OCI-LY7 (cell line): Measurements from ENCODE around the gene ATXN10. TPM values are rescaled to one million over a fixed set of nuclear protein-coding genes. Genes with fewer than 3 reads are reported as not detected.

Source experiments
- BruUV-seq: library from RNA; stranded (reverse); fragments of 400-500 nt; replicated peaks from 2 replicates; lab custom pipeline; 2021; lab: Mats Ljungman, UMichigan
- CTCF ChIA-PET: fragments of 300-600 bp; sonication (Branson Sonifier 250); formaldehyde crosslinking; loops from one replicate; lab custom pipeline; 2022; ENCODE audit warnings: antibody characterized with exemption; ENCODE audit not compliant: unreplicated experiment; lab: Charles Lee
- POLR2A ChIA-PET: fragments of 300-600 bp; sonication (Branson Sonifier 250); formaldehyde crosslinking; loops from one replicate; lab custom pipeline; 2022; ENCODE audit warnings: antibody characterized with exemption; lab: Charles Lee
- DNase-seq: peaks from one replicate; pipeline ENCODE4 v3.0.0-alpha.2; 2015; ENCODE audit warnings: low spot score
- H2AFZ ChIP-seq: fragments of 200-600 bp; sonication (generic), shearing (Covaris generic); 2 replicates; pipeline ENCODE4 v1.6.1; 2014; ENCODE audit warnings: mild to moderate bottlenecking, antibody characterized with exemption, low read length, moderate library complexity
- H3K27ac ChIP-seq: fragments of 200-600 bp; sonication (generic); 2 replicates; pipeline ENCODE4 v1.5.1; 2014; ENCODE audit warnings: mixed run types, low read depth, mild to moderate bottlenecking, moderate library complexity, low read length, inconsistent platforms; ENCODE audit not compliant: poor library complexity, severe bottlenecking
- H3K36me3 ChIP-seq: fragments of 200-600 bp; sonication (generic); 2 replicates; pipeline ENCODE4 v1.6.1; 2014; ENCODE audit warnings: mild to moderate bottlenecking, antibody characterized with exemption, low read length, moderate library complexity, mixed read lengths; ENCODE audit not compliant: insufficient read depth
- H3K4me1 ChIP-seq: fragments of 200-600 bp; sonication (generic); 2 replicates; pipeline ENCODE4 v1.5.1; 2014; ENCODE audit warnings: mild to moderate bottlenecking, low read length; ENCODE audit not compliant: insufficient read depth, poor library complexity, severe bottlenecking
- H3K4me2 ChIP-seq: fragments of 200-600 bp; sonication (generic); 2 replicates; pipeline ENCODE4 v1.6.1; 2014; ENCODE audit warnings: mild to moderate bottlenecking, low read length
- H3K4me3 ChIP-seq: fragments of 200-600 bp; sonication (generic); 2 replicates; pipeline ENCODE4 v1.5.1; 2014; ENCODE audit warnings: mild to moderate bottlenecking, low read depth, low read length; ENCODE audit not compliant: poor library complexity, severe bottlenecking
- H3K79me2 ChIP-seq: fragments of 200-600 bp; sonication (generic); 2 replicates; pipeline ENCODE4 v1.6.1; 2016; ENCODE audit warnings: low read depth, mild to moderate bottlenecking, low read length, moderate library complexity, mixed read lengths; ENCODE audit not compliant: insufficient read depth
- H3K9me2 ChIP-seq: fragments of 200-600 bp; sonication (generic); 2 replicates; pipeline ENCODE4 v1.6.1; 2016; ENCODE audit warnings: mild to moderate bottlenecking, low read length, mixed read lengths; ENCODE audit not compliant: insufficient read depth
- H3K9me3 ChIP-seq: fragments of 200-600 bp; sonication (generic); 2 replicates; pipeline ENCODE4 v1.6.1; 2014; ENCODE audit warnings: mild to moderate bottlenecking, mixed run types, low read length, mixed read lengths
- H4K20me1 ChIP-seq: fragments of 200-600 bp; sonication (generic); 2 replicates; pipeline ENCODE4 v1.6.1; 2014; ENCODE audit warnings: mild to moderate bottlenecking, antibody characterized with exemption, low read length, moderate library complexity, mixed read lengths; ENCODE audit not compliant: insufficient read depth
- EZH2phosphoT487 ChIP-seq: fragments of 200-600 bp; sonication (generic); IDR thresholded peaks from 2 replicates; pipeline ENCODE4 v1.6.1; 2018; ENCODE audit warnings: low read depth, borderline replicate concordance, mild to moderate bottlenecking, mixed run types, antibody characterized with exemption, low read length, moderate library complexity, mixed read lengths
- intact Hi-C: fragments of 100-400 bp; cut with micrococcal nuclease; formaldehyde crosslinking; loops from one replicate; pipeline ENCODE4 v1.10.0; 2022; ENCODE audit not compliant: unreplicated experiment
- total RNA-seq, 2 experiments: library from RNA; depleted of rRNA in 1 of 2; stranded (reverse); fragments of >200 nt in 1 of 2; shearing (Covaris generic) in 1 of 2; gene quantifications; 2 replicates each; pipeline ENCODE4 v1.2.3, GENCODE V29; 2014 to 2022
- TF ChIP-seq, protein P1 (sequence below): fragments of 200-600 bp; sonication (generic); conservative IDR thresholded peaks from 2 replicates; pipeline ENCODE4 v1.5.1; 2014; ENCODE audit warnings: mild to moderate bottlenecking, antibody characterized with exemption, low read length, moderate library complexity, mixed read lengths

The ATXN10 gene
- total RNA-seq, 2 experiments from 2014 or later, result 66.1 to 197 TPM

DNA sequence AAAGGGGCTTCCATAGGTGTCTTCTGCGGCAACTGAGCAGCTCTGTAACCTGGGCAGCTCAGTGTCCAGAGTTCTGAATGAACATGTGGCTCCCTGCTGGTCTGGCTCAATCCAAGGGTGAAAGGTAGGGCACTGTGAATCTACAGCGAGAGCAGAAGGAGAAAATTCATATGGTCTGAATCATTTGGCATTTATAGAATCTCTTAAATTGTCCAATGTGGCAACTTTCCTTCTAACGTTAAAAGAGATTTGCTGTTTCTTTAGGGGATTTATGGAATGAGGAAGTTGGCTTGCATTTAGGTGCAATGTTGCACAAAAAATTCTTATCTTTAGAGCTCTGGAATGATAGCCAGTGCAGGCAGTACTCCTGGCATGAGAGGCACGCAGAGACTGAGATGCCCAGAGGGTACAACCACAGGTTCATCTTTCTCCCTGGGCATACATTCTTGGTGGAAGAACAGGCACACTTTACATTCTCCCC lies 17.0 kb downstream of the ATXN10 start:
- no peak overlapping the region for H3K4me3 ChIP-seq
- no TSS peak for BruUV-seq

DNA sequence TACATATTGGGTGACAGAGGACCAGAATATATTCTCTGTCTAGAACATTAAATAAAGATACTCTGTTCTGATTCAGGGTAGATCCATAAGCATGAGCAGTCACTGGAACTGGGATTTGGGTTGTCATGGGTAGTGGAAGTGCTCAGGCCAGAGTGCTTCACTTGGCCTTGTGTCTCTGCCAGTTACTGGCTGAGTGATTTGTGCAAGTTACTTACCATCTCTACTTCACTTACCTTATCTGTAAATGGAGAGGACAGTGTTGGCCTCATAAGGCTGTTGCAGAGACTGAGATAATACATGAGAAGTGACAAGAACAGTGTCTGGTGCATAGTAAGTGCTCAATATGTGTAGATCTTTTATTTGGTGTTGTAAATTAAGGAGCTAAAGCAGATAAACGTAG lies 17.6 kb downstream of the ATXN10 start:
- Histone ChIP-seq H3K9me3 (no peaks in the 10 kb centered on the region), H3K4me1 (peaks cover 6% of the 10 kb centered on the region), H3K4me3 (no peak overlapping the region), H3K9me2 (no peaks in the 10 kb centered on the region), H4K20me1 (peaks cover 21% of the 10 kb centered on the region), H3K36me3 (peaks cover 55% of the 10 kb centered on the region), H3K79me2 (peaks cover 57% of the 10 kb centered on the region; the same call in 1 of the 2 replicates), H3K27ac (no peak overlapping the region), H3K4me2 (no peak overlapping the region), H2AFZ (no peak overlapping the region)
- ChIA-PET CTCF (no interaction called here), POLR2A (no interaction called here)
- intact Hi-C loops, result no loop called here
- BruUV-seq, result no TSS peak
- DNase-seq, result no peak
- TF ChIP-seq, protein P1, sequence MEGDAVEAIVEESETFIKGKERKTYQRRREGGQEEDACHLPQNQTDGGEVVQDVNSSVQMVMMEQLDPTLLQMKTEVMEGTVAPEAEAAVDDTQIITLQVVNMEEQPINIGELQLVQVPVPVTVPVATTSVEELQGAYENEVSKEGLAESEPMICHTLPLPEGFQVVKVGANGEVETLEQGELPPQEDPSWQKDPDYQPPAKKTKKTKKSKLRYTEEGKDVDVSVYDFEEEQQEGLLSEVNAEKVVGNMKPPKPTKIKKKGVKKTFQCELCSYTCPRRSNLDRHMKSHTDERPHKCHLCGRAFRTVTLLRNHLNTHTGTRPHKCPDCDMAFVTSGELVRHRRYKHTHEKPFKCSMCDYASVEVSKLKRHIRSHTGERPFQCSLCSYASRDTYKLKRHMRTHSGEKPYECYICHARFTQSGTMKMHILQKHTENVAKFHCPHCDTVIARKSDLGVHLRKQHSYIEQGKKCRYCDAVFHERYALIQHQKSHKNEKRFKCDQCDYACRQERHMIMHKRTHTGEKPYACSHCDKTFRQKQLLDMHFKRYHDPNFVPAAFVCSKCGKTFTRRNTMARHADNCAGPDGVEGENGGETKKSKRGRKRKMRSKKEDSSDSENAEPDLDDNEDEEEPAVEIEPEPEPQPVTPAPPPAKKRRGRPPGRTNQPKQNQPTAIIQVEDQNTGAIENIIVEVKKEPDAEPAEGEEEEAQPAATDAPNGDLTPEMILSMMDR, result no peak

More for the DNA sequence above, 17.0 kb downstream of the ATXN10 start:
- H3K9me3 ChIP-seq, result no peaks in the 10 kb centered on the region
- no peak overlapping the region for H3K27ac ChIP-seq
- H3K4me1 ChIP-seq, result peaks cover 11% of the 10 kb centered on the region
- H3K36me3 ChIP-seq, result peaks cover 50% of the 10 kb centered on the region
- no peak for DNase-seq
- peaks cover 63% of the 10 kb centered on the region; the same call in 1 of the 2 replicates for H3K79me2 ChIP-seq
- H4K20me1 ChIP-seq, result peaks cover 26% of the 10 kb centered on the region
- POLR2A ChIA-PET, result no interaction called here
- no peak for TF ChIP-seq EZH2phosphoT487
- TF ChIP-seq, protein P1, result no peak
- intact Hi-C loops, result no loop called here
- no peaks in the 10 kb centered on the region for H3K9me2 ChIP-seq
- no peak overlapping the region for H3K4me2 ChIP-seq
- no peak overlapping the region for H2AFZ ChIP-seq
- CTCF ChIA-PET, result no interaction called here

DNA sequence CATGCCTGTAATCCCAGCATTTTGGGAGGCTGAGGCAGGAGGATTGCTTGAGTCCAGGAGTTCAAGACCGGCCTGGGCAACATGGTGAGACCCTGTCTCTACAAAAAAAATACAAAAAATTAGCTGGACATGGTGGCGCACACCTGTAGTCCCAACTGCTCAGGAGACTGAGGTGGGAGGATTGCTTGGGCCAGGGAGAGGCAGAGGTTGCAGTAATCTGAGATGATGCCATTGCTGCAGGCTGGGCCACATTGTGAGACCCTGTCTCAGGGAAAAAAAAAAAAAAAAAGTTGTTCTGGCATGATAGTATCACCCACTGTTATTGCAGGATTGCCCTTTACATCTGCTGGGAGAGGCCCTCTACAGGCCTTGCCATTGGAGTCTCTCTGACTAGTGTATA lies 18.4 kb downstream of the ATXN10 start:
- ChIA-PET POLR2A (no interaction called here), CTCF (interaction anchor here (0.6 kb wide), 1 partner anchor 69 kb away, joined by 7 read pairs; no protein-coding TSS in a partner anchor)
- no peak overlapping the region for H3K27ac ChIP-seq
- no peak overlapping the region for H3K4me2 ChIP-seq
- no peaks in the 10 kb centered on the region for H3K9me2 ChIP-seq
- H3K9me3 ChIP-seq, result no peaks in the 10 kb centered on the region
- no peaks in the 10 kb centered on the region for H3K4me1 ChIP-seq
- no TSS peak for BruUV-seq
- peaks cover 63% of the 10 kb centered on the region for H3K36me3 ChIP-seq
- peaks cover 50% of the 10 kb centered on the region; the same call in 1 of the 2 replicates for H3K79me2 ChIP-seq
- no peak overlapping the region for H3K4me3 ChIP-seq
- H4K20me1 ChIP-seq, result peaks cover 14% of the 10 kb centered on the region
- H2AFZ ChIP-seq, result no peak overlapping the region
- intact Hi-C loops, result no loop called here
- TF ChIP-seq, protein P1, result no peak
- no peak for TF ChIP-seq EZH2phosphoT487
- no peak for DNase-seq
